NCI-H510A treated with DMSO at 0.1 percent for 48 hours (cell line): ENCODE results near the gene RAB7B.

Experiments used
- DNase-seq: peaks from one replicate; lab custom pipeline; 2025; lab: John Stamatoyannopoulos, UW

RAB7B gene

GRCh38 chr1:205948886-205949285 is 54.3 kb downstream of the RAB7B start:
- DNase-seq, result no peak

DNA sequence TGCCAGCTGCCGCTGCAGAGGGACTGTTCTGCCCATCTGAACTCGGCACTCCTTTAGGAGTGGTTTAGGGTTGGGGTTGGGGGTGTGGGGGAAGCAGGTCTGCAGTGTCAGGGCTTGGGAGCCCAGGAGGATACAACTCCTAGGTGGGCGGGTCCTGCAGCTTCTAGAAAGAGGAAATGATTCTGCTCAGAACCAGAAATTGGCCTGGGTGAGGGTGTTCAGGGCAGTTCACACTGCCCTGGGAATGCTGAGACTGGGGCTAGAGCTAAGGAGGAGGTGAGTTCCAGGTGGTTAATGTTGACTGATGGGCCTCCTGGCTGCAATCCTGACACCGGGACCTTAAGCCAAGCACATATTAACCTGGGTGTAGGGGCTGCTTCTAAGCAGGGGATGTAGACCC is 55.2 kb downstream of the RAB7B start:
- no peak for DNase-seq

DNA sequence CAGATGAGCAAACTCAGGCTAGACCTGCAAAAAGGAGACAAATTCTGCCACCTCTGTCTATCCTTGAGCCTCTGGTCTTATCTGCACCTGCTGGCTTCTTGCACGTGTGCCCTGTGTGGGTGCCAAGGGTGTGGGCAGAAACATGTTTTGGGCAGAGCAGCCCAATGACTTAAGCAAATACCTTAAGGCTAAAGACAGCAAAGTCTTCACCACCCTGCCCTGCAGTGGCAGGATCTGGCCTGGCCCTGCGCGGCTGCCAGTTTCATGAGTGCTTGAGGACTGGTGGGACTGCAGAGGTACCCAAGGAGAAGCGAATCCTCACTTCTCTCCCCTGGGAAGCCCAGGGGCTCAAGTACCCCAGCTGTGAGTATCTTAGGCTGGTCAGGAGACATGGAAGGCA is 56.2 kb downstream of the RAB7B start:
- DNase-seq, result no peak

- DNase-seq, result no peak
These were observed 58.1 kb downstream of the RAB7B start for GRCh38 chr1:205945069-205945468.

- no peak for DNase-seq
These were observed 58.7 kb downstream of the RAB7B start for GRCh38 chr1:205944525-205944924.

- no peak for DNase-seq
These were observed 60.0 kb downstream of the RAB7B start, which contains the start of gene SLC26A9 for GRCh38 chr1:205943245-205943644. TSS of gene SLC26A9 (minus strand) at chr1:205943456. CDS start at chr1:205935820, 7,636 bp downstream.

- no peak for DNase-seq
These were observed 60.5 kb downstream of the RAB7B start for GRCh38 chr1:205942631-205943159.

- no peak for DNase-seq
These were observed 62.5 kb downstream of the RAB7B start for GRCh38 chr1:205940710-205941109.

GRCh38 chr1:205939690-205940330 is 63.4 kb downstream of the RAB7B start:
- DNase-seq, result peak; percentile 96

- DNase-seq, result no peak
These were observed 64.5 kb downstream of the RAB7B start for GRCh38 chr1:205938682-205939081.

DNA sequence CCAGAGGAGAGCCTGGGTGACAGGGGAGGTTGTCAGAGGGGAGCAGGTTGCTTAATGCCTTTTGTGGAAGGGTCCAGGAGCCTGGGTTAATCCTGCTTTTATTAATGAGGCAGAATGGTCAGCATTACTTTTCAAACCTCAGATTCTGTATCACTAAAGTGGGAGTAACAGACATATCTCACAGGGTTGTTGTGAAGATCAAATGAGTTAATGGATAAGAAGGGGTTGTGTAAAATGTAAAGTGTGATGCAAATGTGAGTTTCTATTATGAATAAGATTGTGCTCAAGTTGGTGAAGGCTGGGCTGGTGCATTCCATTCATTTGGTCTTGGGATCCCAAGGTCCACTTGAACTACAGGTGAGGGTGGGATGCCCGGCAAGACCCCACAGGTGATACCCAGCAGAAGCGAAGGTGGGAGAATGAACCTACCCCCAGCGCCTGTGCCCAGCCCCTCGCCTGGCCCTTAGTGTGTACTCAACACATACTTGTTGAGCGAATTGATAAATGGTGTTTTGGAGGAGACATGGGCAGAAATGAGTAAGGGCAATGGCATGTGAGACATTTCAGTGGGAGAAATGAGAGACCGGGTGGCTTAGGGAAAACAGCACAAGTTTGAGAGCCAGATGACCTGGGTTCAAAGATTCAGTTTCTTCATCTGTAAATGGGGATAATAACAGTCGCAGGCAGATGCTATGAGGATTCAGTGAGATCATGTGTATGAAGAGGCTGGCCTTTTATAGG is 66.2 kb downstream of the RAB7B start:
- no peak for DNase-seq

DNA sequence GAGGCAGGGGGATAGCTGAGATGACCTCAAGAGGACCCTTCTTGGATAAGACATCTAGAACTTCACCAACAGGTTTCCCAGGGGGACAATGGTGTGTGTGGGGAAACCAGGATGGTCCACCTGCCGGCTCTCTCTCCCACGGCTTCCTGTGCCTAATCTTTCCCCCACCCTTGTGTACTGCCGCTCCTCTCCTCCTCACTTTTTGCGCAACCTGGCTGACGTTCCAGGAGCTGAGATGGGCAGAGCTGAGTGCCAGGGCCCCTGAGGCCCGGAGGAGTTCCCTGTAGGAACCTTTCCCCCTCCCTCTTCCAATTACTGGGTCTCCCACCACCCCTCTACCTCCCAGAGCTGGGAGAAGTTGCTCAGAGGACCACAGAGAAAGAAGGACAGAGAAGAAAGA is 66.9 kb downstream of the RAB7B start:
- no peak for DNase-seq

- DNase-seq, result no peak
These were observed 67.3 kb downstream of the RAB7B start for GRCh38 chr1:205935869-205936268.

DNA sequence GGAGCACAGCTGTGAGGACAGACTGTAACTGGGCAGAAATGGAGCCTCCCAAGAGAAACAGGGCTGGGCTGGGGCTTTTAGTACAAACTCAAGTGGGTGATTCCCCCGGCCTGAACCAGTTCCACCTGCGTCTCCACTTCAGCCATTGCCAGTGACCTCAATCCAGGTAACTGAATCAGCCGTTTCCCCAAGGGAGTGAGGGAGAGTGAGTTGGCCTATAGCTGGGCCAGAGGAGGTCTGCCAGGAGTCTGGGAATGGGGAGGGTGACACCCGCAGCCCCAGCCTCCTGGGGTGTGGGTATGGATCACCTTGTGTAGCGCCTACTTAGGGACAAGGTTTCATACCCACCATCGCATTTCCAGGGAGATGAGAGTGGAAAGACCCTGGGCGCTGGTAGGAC is 68.4 kb downstream of the RAB7B start:
- peak; percentile 68 for DNase-seq

GRCh38 chr1:205933671-205934618 is 69.2 kb downstream of the RAB7B start:
- DNase-seq, result peak; percentile 22

DNA sequence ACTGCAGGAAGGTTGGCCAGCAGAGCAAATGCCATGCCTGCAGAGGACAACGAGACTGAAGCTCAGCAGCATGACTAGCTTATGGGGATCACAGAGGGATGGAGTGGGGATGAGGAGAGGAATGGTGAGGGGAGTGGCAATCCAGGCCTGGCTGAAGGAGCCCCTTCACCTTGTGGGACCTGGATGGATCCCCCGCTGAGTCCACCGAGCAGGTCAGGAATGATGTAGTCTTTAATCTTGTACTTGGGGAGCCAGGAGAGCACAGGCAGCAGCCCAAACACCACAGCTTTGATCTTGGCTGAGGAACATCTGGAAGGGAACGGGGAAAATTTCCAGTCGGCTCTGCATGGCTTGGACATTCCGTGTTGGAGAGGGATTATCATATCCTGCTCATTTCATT is 70.4 kb downstream of the RAB7B start:
- DNase-seq, result no peak

DNA sequence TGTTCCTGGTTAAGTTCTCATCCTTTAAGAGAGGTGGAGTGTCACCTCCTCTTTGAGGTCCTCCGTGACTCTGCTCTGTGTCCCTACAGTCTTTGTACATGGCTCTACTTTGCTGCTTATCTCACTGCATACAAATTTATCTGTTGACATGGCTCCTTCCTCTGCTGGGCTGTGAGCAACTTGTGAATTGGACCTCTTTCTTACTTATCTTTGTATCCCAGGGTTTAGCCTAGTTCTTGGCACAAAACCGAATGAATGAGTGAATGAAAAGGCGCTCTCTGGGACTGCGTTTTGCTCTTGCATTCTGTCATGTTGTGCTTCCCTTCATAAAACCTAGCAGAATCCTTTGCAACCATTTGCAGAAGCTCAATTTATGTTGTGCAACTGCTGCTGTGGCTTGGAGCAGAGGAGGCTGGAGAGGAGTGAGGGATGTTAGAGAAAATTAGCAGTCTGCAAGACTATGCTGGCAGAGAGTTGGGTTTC is 72.4 kb downstream of the RAB7B start:
- DNase-seq, result no peak

GRCh38 chr1:205930195-205930577 is 73.0 kb downstream of the RAB7B start:
- DNase-seq, result no peak

DNA sequence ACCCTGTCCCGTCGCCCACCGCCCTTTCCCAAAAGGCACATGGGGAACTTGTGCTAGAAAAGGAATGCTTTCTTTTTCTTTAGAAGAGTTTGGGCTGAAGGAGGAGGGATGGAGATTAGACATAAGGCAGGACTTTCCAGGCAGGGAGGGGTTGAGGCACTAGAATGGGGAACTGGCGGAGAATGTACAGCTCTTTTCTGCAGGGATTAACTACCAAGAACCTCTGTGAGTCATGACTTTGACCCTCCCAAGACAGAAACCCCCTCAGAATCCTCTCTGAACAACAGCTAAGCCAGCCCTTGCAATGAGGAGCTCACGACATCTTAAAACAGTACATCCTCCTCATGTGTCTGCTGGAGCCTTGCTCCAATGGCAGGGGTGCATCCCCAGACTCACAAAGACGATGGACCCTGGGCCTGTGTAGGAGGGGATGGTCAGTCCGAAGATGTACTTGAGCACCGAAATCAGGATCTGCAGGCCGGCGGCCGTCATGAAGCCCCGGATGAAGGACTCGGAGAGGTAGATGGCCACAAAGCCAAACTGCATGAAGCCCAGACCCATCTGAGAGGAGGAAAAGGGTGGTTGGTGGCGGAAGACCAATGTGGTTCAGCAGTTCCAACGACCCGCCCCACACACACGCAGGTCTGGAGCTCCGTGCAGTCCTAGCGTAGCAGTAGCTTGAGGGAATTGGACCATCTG is 73.5 kb downstream of the RAB7B start:
- no peak for DNase-seq

DNA sequence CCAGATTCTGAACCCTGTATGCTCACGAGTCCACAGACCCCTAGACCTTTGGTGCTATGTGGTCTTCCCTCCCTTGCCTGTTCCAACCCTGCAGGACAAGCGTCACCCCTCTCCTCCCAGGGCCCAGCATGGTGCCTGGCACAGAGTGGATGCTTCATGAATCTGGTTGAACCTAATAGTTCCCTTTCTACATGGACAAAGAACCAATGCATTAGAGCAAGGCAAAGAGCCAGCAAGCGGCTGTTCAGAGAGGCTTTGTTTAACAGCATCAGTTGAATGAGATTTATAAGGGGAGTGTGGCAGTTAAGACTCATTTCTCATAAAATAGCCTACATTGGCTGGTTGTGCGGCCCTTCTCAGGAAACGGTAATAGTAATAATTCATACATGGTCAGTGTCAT is 74.9 kb downstream of the RAB7B start:
- DNase-seq, result no peak

- DNase-seq, result no peak
These were observed 75.5 kb downstream of the RAB7B start for GRCh38 chr1:205927676-205928075.

DNA sequence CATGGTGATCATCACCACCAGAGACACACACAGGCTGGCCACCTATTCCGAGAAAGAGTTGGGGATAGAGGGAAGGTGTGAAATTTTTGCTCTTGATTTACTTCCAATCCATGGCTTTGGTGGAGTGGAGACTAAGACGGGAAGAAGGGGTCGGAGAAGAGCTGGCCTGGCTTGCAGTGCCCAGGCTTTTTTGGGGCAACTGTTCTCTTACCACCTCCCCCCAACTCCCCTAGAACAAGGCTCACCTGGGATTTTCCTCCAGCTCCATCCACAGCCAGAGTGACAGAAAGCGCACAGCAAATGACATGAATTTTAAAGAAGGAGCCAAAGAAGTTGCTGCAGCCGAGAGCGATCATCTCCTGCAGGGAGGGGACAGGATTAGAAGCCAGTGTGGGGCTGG is 75.9 kb downstream of the RAB7B start:
- no peak for DNase-seq
